GM18858 (cell line): ENCODE measurements around the gene SLC22A23.
"Not testable (repeated sequence)": the region's sequence is repeated elsewhere in the genome, so short reads cannot be mapped to it uniquely, and the experiment has no call there.

ENCODE experiments used
- ATAC-seq: cut with Tn5 transposase; IDR thresholded peaks from one replicate; pipeline ENCODE4 v1.9.1; 2021; ENCODE audit not compliant: unreplicated experiment

Gene SLC22A23

GRCh38 chr6:3253597-3253961 lies 203.3 kb downstream of the SLC22A23 start:
- ATAC-seq, result no peak

GRCh38 chr6:3252861-3253596 lies 203.8 kb downstream of the SLC22A23 start:
- ATAC-seq, result no peak

- ATAC-seq, result no peak
These were observed 204.5 kb downstream of the SLC22A23 start for GRCh38 chr6:3252369-3252768.

- ATAC-seq, result no peak
These were observed 205.2 kb downstream of the SLC22A23 start for GRCh38 chr6:3251462-3252314.

GRCh38 chr6:3250231-3250675 lies 206.6 kb downstream of the SLC22A23 start:
- no peak for ATAC-seq

GRCh38 chr6:3249821-3250220 lies 207.0 kb downstream of the SLC22A23 start:
- ATAC-seq, result no peak

GRCh38 chr6:3247255-3248146 lies 209.3 kb downstream of the SLC22A23 start:
- no peak for ATAC-seq

GRCh38 chr6:3245216-3245615 lies 211.6 kb downstream of the SLC22A23 start:
- no peak for ATAC-seq

GRCh38 chr6:3244832-3245161 lies 212.1 kb downstream of the SLC22A23 start:
- not testable (repeated sequence) for ATAC-seq

GRCh38 chr6:3244003-3244831 lies 212.6 kb downstream of the SLC22A23 start:
- no peak for ATAC-seq

- ATAC-seq, result no peak
These were observed 214.1 kb downstream of the SLC22A23 start for GRCh38 chr6:3242768-3243167.

GRCh38 chr6:3241745-3242144 lies 215.1 kb downstream of the SLC22A23 start:
- not testable (repeated sequence) for ATAC-seq

GRCh38 chr6:3240595-3240994 lies 216.3 kb downstream of the SLC22A23 start:
- ATAC-seq, result no peak

- no peak for ATAC-seq
These were observed 217.6 kb downstream of the SLC22A23 start for GRCh38 chr6:3239110-3239830.

- ATAC-seq, result no peak
These were observed 218.8 kb downstream of the SLC22A23 start for GRCh38 chr6:3237761-3238662.

- ATAC-seq, result no peak
These were observed 220.8 kb downstream of the SLC22A23 start for GRCh38 chr6:3236005-3236404.

GRCh38 chr6:3235486-3235885 lies 221.4 kb downstream of the SLC22A23 start:
- no peak for ATAC-seq

- ATAC-seq, result no peak
These were observed 222.9 kb downstream of the SLC22A23 start for GRCh38 chr6:3233904-3234303.

- no peak for ATAC-seq
These were observed 223.5 kb downstream of the SLC22A23 start for GRCh38 chr6:3233321-3233720.
